Colonic mucosa (tissue), 4 donors: Measurements from ENCODE around the gene DEPDC4. TPM values are rescaled to one million over a fixed set of nuclear protein-coding genes. Genes with fewer than 3 reads are reported as not detected.

ENCODE experiments used
- DNase-seq: peaks from one replicate; pipeline ENCODE4 v3.0.0-alpha.2; 2020
- H3K27ac ChIP-seq: fragments of 200-600 bp; one replicate; pipeline ENCODE4 v1.8.0; 2021
- H3K27me3 ChIP-seq: fragments of 200-600 bp; one replicate; pipeline ENCODE4 v1.8.0; 2021
- H3K36me3 ChIP-seq: fragments of 200-600 bp; one replicate; pipeline ENCODE4 v1.8.0; 2021
- H3K4me1 ChIP-seq: fragments of 200-600 bp; one replicate; pipeline ENCODE4 v1.8.0; 2021; ENCODE audit warnings: mild to moderate bottlenecking
- H3K4me3 ChIP-seq: fragments of 200-600 bp; one replicate; pipeline ENCODE4 v1.8.0; 2021
- H3K9ac ChIP-seq, 2 donors: one replicate each; pipeline ENCODE4 v1.7.0; 2013; ENCODE audit warnings: control low read depth in 2 of 2, low read depth in 2 of 2, low read length in 2 of 2
- H3K9me3 ChIP-seq: fragments of 200-600 bp; one replicate; pipeline ENCODE4 v1.8.0; 2021
- CTCF ChIP-seq: fragments of 200-600 bp; IDR thresholded peaks from one replicate; pipeline ENCODE4 v1.8.0; 2022; ENCODE audit warnings: antibody characterized with exemption, mild to moderate bottlenecking
- intact Hi-C: fragments of 100-400 bp; cut with DNase I; formaldehyde crosslinking; loops from one replicate; pipeline ENCODE4 v1.14.1; 2022
- total RNA-seq, 2 donors: library from RNA; stranded (reverse); fragmentation: NEBNext Ultra II Directional in 1 of 2; extraction: Animal tissue kit (Norgen Biotek cat#: 25700) in 1 of 2; gene quantifications; one replicate each; pipeline ENCODE4 v1.2.1, GENCODE V29; 2021
- donor health status: healthy.
- donor health status: DM: no; HTN: no; CAD: no.
- donor health status: DM: no; HTN: no; CAD: no.

Gene DEPDC4
- total RNA-seq, 2 donors from 2014 or later: 2.8 to 2.9 TPM

- Histone ChIP-seq H3K9me3 (no peaks in the 10 kb centered on the region), H3K27ac (no peak overlapping the region), H3K4me1 (no peaks in the 10 kb centered on the region), H3K9ac (no peak overlapping the region), H3K4me3 (no peak overlapping the region), H3K36me3 (peaks cover 17% of the 10 kb centered on the region), H3K27me3 (no peaks in the 10 kb centered on the region)
- TF ChIP-seq CTCF: no peak
- intact Hi-C loops: no loop called here
- no peak for DNase-seq
Measured at GRCh38 chr12:100208834-100209233, 58.0 kb downstream of the DEPDC4 start.

GRCh38 chr12:100207311-100207710 is 59.6 kb downstream of the DEPDC4 start:
- Histone ChIP-seq H3K36me3 (peaks cover 17% of the 10 kb centered on the region), H3K9ac (no peak overlapping the region)
- intact Hi-C loops: no loop called here

GRCh38 chr12:100201604-100202423 is 65.1 kb downstream of the DEPDC4 start:
- intact Hi-C loops: no loop called here
- H3K9ac ChIP-seq: peak overlapping the region in 1 of 2 donors; percentile 34
- no peaks in the 10 kb centered on the region for H3K9me3 ChIP-seq
- no peak for TF ChIP-seq CTCF
- no peaks in the 10 kb centered on the region for H3K27me3 ChIP-seq
- H3K4me1 ChIP-seq: peaks cover 4% of the 10 kb centered on the region
- H3K27ac ChIP-seq: peak overlapping the region; percentile 78
- no peak for DNase-seq
- no peaks in the 10 kb centered on the region for H3K36me3 ChIP-seq
- H3K4me3 ChIP-seq: peak overlapping the region; percentile 72

More at GRCh38 chr12:100207311-100207710, 59.6 kb downstream of the DEPDC4 start:
- Histone ChIP-seq H3K27me3 (no peaks in the 10 kb centered on the region), H3K4me1 (no peaks in the 10 kb centered on the region), H3K9me3 (no peaks in the 10 kb centered on the region), H3K4me3 (no peak overlapping the region), H3K27ac (no peak overlapping the region)
- TF ChIP-seq CTCF: no peak
- no peak for DNase-seq

GRCh38 chr12:100200463-100201181 is 66.3 kb downstream of the DEPDC4 start, which contains the start of gene ACTR6:
Gene ACTR6 (plus strand): TSS chr12:100200815. CDS start chr12:100200852, 37 bp downstream.
- Histone ChIP-seq H3K9me3 (no peaks in the 10 kb centered on the region), H3K27me3 (no peaks in the 10 kb centered on the region), H3K4me1 (peaks cover 4% of the 10 kb centered on the region), H3K9ac (peak within 1 kb of the TSS; percentile 62 to 81), H3K36me3 (no peaks in the 10 kb centered on the region), H3K27ac (peak within 1 kb of the TSS; percentile 78), H3K4me3 (peak within 1 kb of the TSS; percentile 72)
- TF ChIP-seq CTCF: no peak
- intact Hi-C loops: no loop called here
- DNase-seq: peak; percentile 98

DNA sequence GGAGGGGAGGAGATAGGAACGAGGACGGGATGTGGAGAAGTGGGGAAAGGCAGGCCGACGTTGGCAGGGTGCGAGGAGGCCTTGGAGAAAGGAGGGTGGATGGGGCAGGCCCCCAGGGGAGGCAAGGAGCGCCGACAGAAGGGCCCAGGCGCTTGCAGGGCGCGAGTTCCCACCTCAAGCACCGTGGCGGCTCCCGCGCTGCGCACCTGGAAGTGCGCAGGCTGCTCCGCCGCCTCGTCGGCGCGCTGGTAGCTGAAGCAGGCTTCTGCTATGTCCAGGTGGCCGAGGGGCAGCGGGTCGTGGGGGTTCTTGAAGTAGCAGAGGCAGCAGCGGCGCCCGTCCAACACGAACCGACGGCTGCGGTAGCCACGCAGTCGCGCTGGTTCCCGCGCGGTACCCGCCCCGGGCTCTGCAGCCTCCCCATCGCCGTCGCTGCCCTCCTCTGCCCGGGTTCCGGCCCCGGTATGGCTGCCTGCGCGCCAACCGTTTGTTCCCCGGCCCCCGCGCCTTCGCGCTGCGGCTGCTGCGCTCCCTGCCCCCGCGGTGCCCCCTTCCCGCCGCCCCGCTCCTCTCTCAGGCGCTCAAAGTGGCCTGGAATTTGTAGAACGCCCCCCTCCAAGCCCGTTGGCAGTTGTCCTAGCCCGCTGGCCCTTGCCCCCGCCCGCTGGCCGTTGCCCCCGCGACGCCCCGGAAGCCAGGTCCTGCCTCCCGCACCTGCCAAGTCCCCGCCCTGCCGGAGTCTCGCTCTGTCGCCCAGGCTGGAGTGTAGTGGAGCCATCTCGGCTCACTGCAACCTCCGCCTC is 67.3 kb downstream of the DEPDC4 start:
- Histone ChIP-seq H3K36me3 (no peaks in the 10 kb centered on the region), H3K27ac (peak overlapping the region; percentile 78), H3K9me3 (no peaks in the 10 kb centered on the region), H3K27me3 (no peaks in the 10 kb centered on the region), H3K4me3 (peak overlapping the region; percentile 72), H3K9ac (peak overlapping the region; percentile 62 to 81), H3K4me1 (peaks cover 4% of the 10 kb centered on the region)
- DNase-seq: peak; percentile 92
- TF ChIP-seq CTCF: no peak
- intact Hi-C loops: loop anchor here (5.0 to 10.0 kb wide), 2 partner anchors 37 to 125 kb away; no protein-coding TSS in a partner anchor
